Kidney tubule cell (primary cell): ENCODE measurements around the gene TTC29.
"Not testable (repeated sequence)": the region's sequence is repeated elsewhere in the genome, so short reads cannot be mapped to it uniquely, and the experiment has no call there.

Source experiments
- DNase-seq: peaks from one replicate; pipeline ENCODE4 v3.0.0-alpha.2; 2018; ENCODE audit warnings: low spot score

TTC29 gene

GRCh38 chr4:146857298-146857697, 88.4 kb downstream of the TTC29 start:
- no peak for DNase-seq

GRCh38 chr4:146855761-146856160, 89.9 kb downstream of the TTC29 start:
- DNase-seq = no peak

- DNase-seq = no peak
These were observed 93.3 kb downstream of the TTC29 start for GRCh38 chr4:146852360-146852759.

- no peak for DNase-seq
These were observed 98.3 kb downstream of the TTC29 start for GRCh38 chr4:146847345-146847744.

GRCh38 chr4:146846882-146847281, 98.8 kb downstream of the TTC29 start:
- DNase-seq = no peak

GRCh38 chr4:146844761-146845160, 100.9 kb downstream of the TTC29 start:
- DNase-seq = no peak

GRCh38 chr4:146842876-146843275, 102.8 kb downstream of the TTC29 start:
- DNase-seq = peak; percentile 8

GRCh38 chr4:146840731-146841130, 104.9 kb downstream of the TTC29 start:
- DNase-seq = no peak

- no peak for DNase-seq
These were observed 110.6 kb downstream of the TTC29 start for GRCh38 chr4:146835096-146835495.

GRCh38 chr4:146834263-146835034, 111.2 kb downstream of the TTC29 start:
- DNase-seq = no peak

GRCh38 chr4:146833530-146833929, 112.1 kb downstream of the TTC29 start:
- DNase-seq = peak; percentile 29

GRCh38 chr4:146822980-146823379, 122.7 kb downstream of the TTC29 start:
- DNase-seq = not testable (repeated sequence)

- no peak for DNase-seq
These were observed 130.9 kb downstream of the TTC29 start for GRCh38 chr4:146814750-146815149.

GRCh38 chr4:146795711-146796110, 150.0 kb downstream of the TTC29 start:
- no peak for DNase-seq

GRCh38 chr4:146793727-146794126, 151.9 kb downstream of the TTC29 start:
- no peak for DNase-seq

- DNase-seq = no peak
These were observed 154.2 kb downstream of the TTC29 start for GRCh38 chr4:146791439-146791838.

GRCh38 chr4:146790515-146790914, 155.1 kb downstream of the TTC29 start:
- peak; percentile 31 for DNase-seq

- DNase-seq = no peak
These were observed 157.9 kb downstream of the TTC29 start for GRCh38 chr4:146787731-146788130.

- DNase-seq = no peak
These were observed 169.0 kb downstream of the TTC29 start for GRCh38 chr4:146776691-146777090.

- DNase-seq = no peak
These were observed 182.1 kb downstream of the TTC29 start for GRCh38 chr4:146763560-146763959.

GRCh38 chr4:146762016-146762415, 183.6 kb downstream of the TTC29 start:
- no peak for DNase-seq

- no peak for DNase-seq
These were observed 203.2 kb downstream of the TTC29 start for GRCh38 chr4:146742416-146742815.

- DNase-seq = no peak
These were observed 206.5 kb downstream of the TTC29 start for GRCh38 chr4:146739182-146739581.

GRCh38 chr4:146723519-146723918, 222.1 kb downstream of the TTC29 start:
- not testable (repeated sequence) for DNase-seq
